ENCODE results near the gene MTCP1.
A peak's percentile ranks its signal among the peaks of the same experiment; 100 is the strongest.

The MTCP1 gene

GRCh38 chrX:155052738-155053498, 18.0 kb downstream of the MTCP1 start:
- no peak for DNase-seq

- peak; percentile 36 for DNase-seq
Observed at GRCh38 chrX:155048977-155049619, 21.8 kb downstream of the MTCP1 start.

GRCh38 chrX:155046811-155047528, 24.0 kb downstream of the MTCP1 start:
- no peak for DNase-seq

GRCh38 chrX:155046129-155046810, 24.7 kb downstream of the MTCP1 start:
- no peak for DNase-seq

- DNase-seq: no peak
Observed at GRCh38 chrX:155035688-155036087, 35.2 kb downstream of the MTCP1 start.

GRCh38 chrX:155031657-155032056, 39.3 kb downstream of the MTCP1 start:
- DNase-seq: no peak

- peak; percentile 18 for DNase-seq
Observed at GRCh38 chrX:155028877-155029291, 42.1 kb downstream of the MTCP1 start.

GRCh38 chrX:155028129-155028528, 42.8 kb downstream of the MTCP1 start:
- DNase-seq: no peak

GRCh38 chrX:155027509-155028066, 43.3 kb downstream of the MTCP1 start:
- peak; percentile 67 for DNase-seq

- DNase-seq: peak; percentile 92
Observed at GRCh38 chrX:155026727-155027508, 44.0 kb downstream of the MTCP1 start, which contains the start of gene FUNDC2. TSS of gene FUNDC2 (plus strand) at chrX:155026844. CDS start at chrX:155026939, 95 bp downstream.

GRCh38 chrX:155026420-155026726, 44.6 kb downstream of the MTCP1 start:
- DNase-seq: no peak

- no peak for DNase-seq
Observed at GRCh38 chrX:155023907-155024833, 46.8 kb downstream of the MTCP1 start.

GRCh38 chrX:155022585-155022984, 48.4 kb downstream of the MTCP1 start, which contains the start of gene F8:
TSS of gene F8 (minus strand) at chrX:155022723. CDS start at chrX:155022552, 171 bp downstream.
- no peak for DNase-seq

- DNase-seq: no peak
Observed at GRCh38 chrX:155020591-155020990, 50.3 kb downstream of the MTCP1 start.

Data from fibroblast of upper back skin (primary cell).